Mesendoderm (in vitro differentiated cells): Measurements from ENCODE around the gene KRT3.

Experiments used
- DNase-seq: peaks from one replicate; pipeline ENCODE4 v3.0.0; 2013
- H2AK5ac ChIP-seq: 2 replicates; pipeline ENCODE4 v1.6.1; 2013; ENCODE audit warnings: low read length, inconsistent platforms
- H2BK120ac ChIP-seq: 2 replicates; pipeline ENCODE4 v1.6.1; 2013; ENCODE audit warnings: low read depth, mild to moderate bottlenecking, low read length, moderate library complexity, mixed read lengths
- H2BK15ac ChIP-seq: replicated peaks from 2 replicates; pipeline ENCODE4 v1.6.1; 2013; ENCODE audit warnings: low read depth, mild to moderate bottlenecking, moderate library complexity
- H2BK5ac ChIP-seq: 2 replicates; pipeline ENCODE4 v1.6.1; 2013; ENCODE audit warnings: low read length, inconsistent platforms
- H3K18ac ChIP-seq: 2 replicates; pipeline ENCODE4 v1.6.1; 2013; ENCODE audit warnings: mild to moderate bottlenecking, low read length, mixed read lengths
- H3K23ac ChIP-seq: one replicate; pipeline ENCODE4 v1.6.1; 2013; ENCODE audit warnings: low read length
- H3K27ac ChIP-seq: 2 replicates; pipeline ENCODE4 v1.5.1; 2013; ENCODE audit warnings: low read depth, mild to moderate bottlenecking, inconsistent platforms, low read length, moderate library complexity
- H3K27me3 ChIP-seq: 2 replicates; pipeline ENCODE4 v1.6.1; 2013; ENCODE audit warnings: low read length, control low read depth, mild to moderate bottlenecking, inconsistent platforms; ENCODE audit not compliant: insufficient read depth, poor library complexity
- H3K36me3 ChIP-seq: 2 replicates; pipeline ENCODE4 v1.6.1; 2013; ENCODE audit warnings: low read length, inconsistent platforms; ENCODE audit not compliant: control insufficient read depth, insufficient read depth
- H3K4ac ChIP-seq: one replicate; pipeline ENCODE4 v1.6.1; 2013; ENCODE audit warnings: low read depth, mild to moderate bottlenecking, low read length, moderate library complexity
- H3K4me1 ChIP-seq: 2 replicates; pipeline ENCODE4 v1.6.1; 2013; ENCODE audit warnings: low read depth, low read length, inconsistent platforms; ENCODE audit not compliant: control insufficient read depth
- H3K4me2 ChIP-seq: 2 replicates; pipeline ENCODE4 v1.6.1; 2013; ENCODE audit warnings: low read length
- H3K4me3 ChIP-seq: 2 replicates; pipeline ENCODE4 v1.5.1; 2013; ENCODE audit warnings: mild to moderate bottlenecking, low read length
- H3K56ac ChIP-seq: one replicate; pipeline ENCODE4 v1.6.1; 2013; ENCODE audit warnings: low read length
- H3K79me1 ChIP-seq: 2 replicates; pipeline ENCODE4 v1.6.1; 2013; ENCODE audit warnings: low read length, inconsistent platforms
- H3K79me2 ChIP-seq: 2 replicates; pipeline ENCODE4 v1.6.1; 2013; ENCODE audit warnings: mild to moderate bottlenecking, low read length; ENCODE audit not compliant: control insufficient read depth, insufficient read depth
- H3K9ac ChIP-seq: 2 replicates; pipeline ENCODE4 v1.6.1; 2013; ENCODE audit warnings: low read length, inconsistent platforms
- H4K5ac ChIP-seq: one replicate; pipeline ENCODE4 v1.6.1; 2013; ENCODE audit warnings: low read length
- H4K8ac ChIP-seq: one replicate; pipeline ENCODE4 v1.6.1; 2013; ENCODE audit warnings: low read depth, mild to moderate bottlenecking, control low read depth, low read length, moderate library complexity
- WGBS: extraction: QIAGEN DNeasy Blood & Tissue Kit; methylation state at CpG from one replicate; pipeline ENCODE4 v1.1.7; 2013; ENCODE audit warnings: low lambda C conversion rate, missing lambda C conversion rate; ENCODE audit not compliant: insufficient coverage; ENCODE audit errors: extremely low coverage; 5-methylcytosine and 5-hydroxymethylcytosine counted together

Gene KRT3

DNA sequence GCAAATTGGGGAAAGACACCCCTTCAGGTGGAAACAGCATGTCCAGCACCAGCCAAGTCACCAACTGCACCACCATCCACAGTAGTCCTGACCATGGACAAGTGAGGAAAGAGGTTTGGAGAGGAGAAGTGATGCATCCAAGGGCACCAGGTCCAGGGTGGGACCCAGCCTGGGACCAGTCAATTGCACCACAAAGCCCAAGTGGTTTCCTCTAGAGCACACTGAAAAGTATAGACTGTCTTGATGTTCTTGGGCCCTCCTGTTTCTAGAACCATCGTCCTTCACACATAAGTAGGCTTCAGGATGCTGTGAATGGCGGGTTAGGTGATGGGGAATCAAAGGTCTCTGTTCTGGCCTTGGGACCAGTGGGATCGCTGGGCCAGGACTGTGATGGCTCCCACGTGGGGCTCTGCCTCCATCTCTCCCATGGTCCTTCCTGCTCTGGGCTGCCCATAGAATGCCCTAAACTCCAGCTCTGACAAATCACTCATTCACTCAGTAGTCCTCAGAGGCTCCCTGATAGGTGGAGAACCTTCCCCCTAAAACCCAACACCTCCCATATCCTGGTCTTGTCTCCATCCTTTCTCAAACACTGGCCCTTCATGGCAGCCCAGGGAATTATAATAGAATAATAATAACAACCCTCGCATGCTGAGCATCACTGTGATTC is 29.0 kb upstream of the KRT3 start:
- Histone ChIP-seq H3K56ac (no peak overlapping the region), H3K4me3 (no peak overlapping the region), H2BK120ac (no peak overlapping the region), H3K4me1 (no peaks in the 10 kb centered on the region), H2BK15ac (no peak overlapping the region), H3K4ac (no peak overlapping the region), H2BK5ac (no peak overlapping the region), H4K8ac (no peak overlapping the region), H3K18ac (no peak overlapping the region), H3K79me1 (no peaks in the 10 kb centered on the region), H3K27me3 (no peaks in the 10 kb centered on the region), H2AK5ac (no peak overlapping the region), H3K4me2 (no peak overlapping the region), H3K23ac (no peak overlapping the region), H3K27ac (no peak overlapping the region), H3K36me3 (no peaks in the 10 kb centered on the region), H4K5ac (no peak overlapping the region), H3K79me2 (no peaks in the 10 kb centered on the region), H3K9ac (no peak overlapping the region)
- WGBS: no CpG with 5 or more reads among the region's 5 CpGs
- no peak for DNase-seq

DNA sequence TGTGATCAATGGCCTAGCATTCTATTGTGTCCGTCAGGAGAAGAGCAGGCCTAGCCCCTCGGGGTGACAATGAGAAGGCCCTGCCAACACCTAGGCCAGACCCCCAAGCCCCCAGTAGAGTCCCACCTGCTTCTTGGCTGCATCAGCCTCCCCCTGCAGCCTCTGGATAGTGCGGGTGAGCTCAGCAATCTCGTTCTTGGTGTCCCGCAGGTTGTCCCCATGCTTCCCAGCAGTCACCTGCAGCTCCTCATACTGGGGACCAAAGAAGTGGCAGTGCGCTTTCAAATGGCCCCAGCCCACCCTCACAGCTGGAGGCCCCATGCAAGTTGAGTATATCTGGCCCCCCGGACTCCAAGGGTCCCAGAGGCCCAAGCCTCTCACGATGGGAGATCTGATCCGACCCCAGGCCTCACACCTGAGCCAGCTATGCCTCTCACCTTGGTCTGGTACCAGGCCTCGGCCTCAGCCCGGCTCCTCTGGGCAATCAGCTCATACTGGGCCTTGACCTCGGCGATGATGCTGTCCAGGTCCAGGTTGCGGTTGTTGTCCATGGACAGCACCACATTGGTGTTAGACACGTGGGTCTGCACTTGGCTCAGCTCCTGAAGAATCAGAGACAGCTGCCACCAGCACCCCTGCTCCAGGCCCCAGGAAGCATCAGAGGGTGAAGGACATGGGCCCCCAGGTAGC is 28.0 kb upstream of the KRT3 start:
- no peaks in the 10 kb centered on the region for H3K27me3 ChIP-seq
- no peaks in the 10 kb centered on the region for H3K4me1 ChIP-seq
- no CpG with 5 or more reads among the region's 15 CpGs for WGBS
- H3K4me2 ChIP-seq: no peak overlapping the region
- no peak overlapping the region for H3K9ac ChIP-seq
- no peaks in the 10 kb centered on the region for H3K36me3 ChIP-seq
- no peak overlapping the region for H2BK120ac ChIP-seq
- no peak overlapping the region for H3K56ac ChIP-seq
- no peak overlapping the region for H2BK15ac ChIP-seq
- no peak overlapping the region for H4K8ac ChIP-seq
- no peak overlapping the region for H3K27ac ChIP-seq
- no peak overlapping the region for H2BK5ac ChIP-seq
- no peak overlapping the region for H3K4me3 ChIP-seq
- H3K79me1 ChIP-seq: no peaks in the 10 kb centered on the region
- H3K23ac ChIP-seq: no peak overlapping the region
- H3K79me2 ChIP-seq: no peaks in the 10 kb centered on the region
- no peak overlapping the region for H4K5ac ChIP-seq
- no peak for DNase-seq
- H3K18ac ChIP-seq: no peak overlapping the region
- H3K4ac ChIP-seq: no peak overlapping the region
- no peak overlapping the region for H2AK5ac ChIP-seq

DNA sequence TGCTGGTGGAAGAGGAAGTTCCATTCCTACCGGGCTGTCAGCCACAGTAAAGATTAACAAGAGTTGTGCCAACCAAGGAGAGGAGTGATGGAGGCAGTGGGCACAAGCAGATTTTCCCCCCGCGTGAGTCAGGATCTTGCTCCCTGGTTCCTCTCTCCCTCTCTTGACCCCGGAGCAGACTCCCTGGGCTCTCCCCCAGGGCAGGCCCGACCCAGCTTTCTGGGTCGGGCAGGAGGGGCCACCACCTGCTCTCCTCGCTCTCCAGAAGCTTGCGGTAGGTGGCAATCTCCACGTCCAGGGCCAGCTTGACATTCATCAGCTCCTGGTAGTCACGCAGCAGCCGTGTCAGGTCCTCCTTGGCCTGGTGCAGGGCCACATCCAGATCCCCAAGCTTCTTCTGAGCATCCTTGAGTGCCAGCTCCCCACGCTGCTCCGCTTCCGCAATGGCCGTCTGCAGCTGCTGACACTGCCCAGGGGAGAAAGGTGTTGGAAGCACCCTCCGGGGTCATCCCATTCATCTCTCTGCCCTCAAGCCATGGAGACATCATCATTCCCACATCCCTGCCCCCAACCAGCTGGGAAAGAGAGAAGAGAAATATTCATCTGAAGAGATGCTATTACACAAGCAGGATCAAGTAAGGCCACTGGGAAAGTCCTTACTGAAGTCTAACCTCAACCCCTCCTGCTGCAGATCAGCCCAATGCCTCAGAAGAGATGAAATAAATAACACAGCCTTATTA is 27.0 kb upstream of the KRT3 start:
- Histone ChIP-seq H3K27me3 (no peaks in the 10 kb centered on the region), H3K4me3 (no peak overlapping the region), H2BK15ac (no peak overlapping the region), H3K4me1 (no peaks in the 10 kb centered on the region), H3K36me3 (no peaks in the 10 kb centered on the region), H3K79me2 (no peaks in the 10 kb centered on the region), H3K9ac (no peak overlapping the region), H3K18ac (no peak overlapping the region), H3K4ac (no peak overlapping the region), H4K8ac (no peak overlapping the region), H2BK5ac (no peak overlapping the region), H3K56ac (no peak overlapping the region), H2BK120ac (no peak overlapping the region), H3K79me1 (no peaks in the 10 kb centered on the region), H3K27ac (no peak overlapping the region), H3K4me2 (no peak overlapping the region), H4K5ac (no peak overlapping the region), H3K23ac (no peak overlapping the region), H2AK5ac (no peak overlapping the region)
- DNase-seq: no peak
- no CpG with 5 or more reads among the region's 16 CpGs for WGBS

DNA sequence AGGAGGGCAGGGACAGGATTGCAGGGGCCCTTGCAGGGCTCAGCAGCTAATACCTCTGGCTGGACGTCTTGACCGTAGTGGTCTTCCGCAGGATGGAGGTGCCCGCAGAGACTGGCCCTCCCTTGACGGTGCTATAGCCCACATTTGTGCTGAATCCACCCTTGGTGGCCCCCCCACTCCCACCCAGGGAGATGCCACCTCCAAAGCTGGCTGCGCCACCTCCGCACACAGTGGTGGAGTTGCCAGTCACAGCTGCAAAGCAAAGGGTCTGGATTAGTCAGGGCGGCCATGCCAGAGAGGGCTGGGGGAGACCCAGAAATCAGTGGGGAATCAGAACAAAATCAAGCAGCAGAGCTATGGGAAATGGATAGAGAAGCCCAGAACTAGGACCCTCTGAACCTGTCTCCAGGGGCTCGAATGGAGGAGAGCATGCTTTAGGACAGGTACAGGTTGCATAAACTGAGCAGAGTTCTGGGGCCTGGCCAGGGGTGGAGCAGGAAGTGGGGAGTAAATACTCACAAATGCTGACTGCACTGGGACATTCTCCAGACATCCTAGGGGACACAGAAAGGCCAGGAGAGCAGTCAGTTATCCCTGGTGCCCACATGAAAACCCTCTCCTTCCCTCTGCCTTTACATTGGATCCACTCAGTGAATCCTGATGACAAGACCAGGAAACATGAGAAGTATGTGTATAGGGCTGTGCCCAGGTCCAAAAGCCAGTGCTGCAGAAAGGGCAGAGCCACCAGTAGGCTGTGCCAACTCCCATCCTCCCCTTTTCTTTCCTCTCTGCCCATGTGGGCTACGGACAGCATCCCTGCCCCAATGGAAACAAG is 26.1 kb upstream of the KRT3 start:
- H3K9ac ChIP-seq: no peak overlapping the region

DNA sequence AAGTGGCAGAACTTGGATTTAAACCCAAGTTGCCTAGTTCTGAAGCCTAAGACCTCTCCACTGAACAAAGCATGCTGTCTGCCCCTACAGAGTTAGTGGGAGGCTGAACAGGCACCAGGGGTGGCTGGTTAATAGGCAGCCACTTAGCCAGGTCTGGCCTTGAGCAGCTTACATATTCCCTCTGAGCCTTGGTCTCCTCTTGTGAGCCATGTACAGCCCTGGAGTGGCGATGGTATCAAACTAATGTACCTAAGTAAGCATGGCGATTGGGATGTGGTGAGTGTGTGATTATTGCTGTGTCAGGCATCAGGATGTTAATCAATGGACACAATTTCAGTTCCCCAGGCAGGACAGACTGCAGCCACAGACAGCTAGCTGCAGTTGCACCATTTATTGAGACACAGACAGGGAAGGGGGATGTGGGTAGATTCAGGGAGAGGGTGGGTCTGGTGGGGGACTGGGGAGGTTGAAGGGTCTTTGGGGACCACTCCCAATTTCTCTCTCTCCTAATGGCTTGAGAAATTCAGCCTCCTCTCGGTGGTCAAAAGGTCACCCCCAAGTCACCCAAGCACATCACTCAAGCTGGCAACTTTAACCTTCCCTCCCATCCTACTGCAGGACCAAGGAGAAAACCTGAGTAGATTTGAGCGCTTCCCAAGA is 25.3 kb upstream of the KRT3 start:
- Histone ChIP-seq H3K4ac (no peak overlapping the region), H2BK5ac (no peak overlapping the region), H2AK5ac (no peak overlapping the region), H3K18ac (no peak overlapping the region), H3K79me2 (no peaks in the 10 kb centered on the region), H4K5ac (no peak overlapping the region), H3K9ac (no peak overlapping the region), H2BK15ac (no peak overlapping the region), H3K4me1 (no peaks in the 10 kb centered on the region), H3K27me3 (no peaks in the 10 kb centered on the region), H3K23ac (no peak overlapping the region), H4K8ac (no peak overlapping the region), H3K79me1 (no peaks in the 10 kb centered on the region), H2BK120ac (no peak overlapping the region), H3K27ac (no peak overlapping the region), H3K4me2 (no peak overlapping the region), H3K56ac (no peak overlapping the region), H3K36me3 (no peaks in the 10 kb centered on the region), H3K4me3 (no peak overlapping the region)
- no peak for DNase-seq
- WGBS: no CpG with 5 or more reads among the region's 4 CpGs

More for the DNA sequence above, 26.1 kb upstream of the KRT3 start:
- H3K4ac ChIP-seq: no peak overlapping the region
- no peak overlapping the region for H3K23ac ChIP-seq
- no peak overlapping the region for H4K5ac ChIP-seq
- no peak overlapping the region for H2AK5ac ChIP-seq
- H3K18ac ChIP-seq: no peak overlapping the region
- no peak overlapping the region for H2BK15ac ChIP-seq
- DNase-seq: no peak
- H3K4me1 ChIP-seq: no peaks in the 10 kb centered on the region
- H3K4me2 ChIP-seq: no peak overlapping the region
- no peak overlapping the region for H3K27ac ChIP-seq
- no peak overlapping the region for H4K8ac ChIP-seq
- WGBS: no CpG with 5 or more reads among the region's 10 CpGs
- H3K36me3 ChIP-seq: no peaks in the 10 kb centered on the region
- no peak overlapping the region for H3K4me3 ChIP-seq
- H3K79me2 ChIP-seq: no peaks in the 10 kb centered on the region
- H2BK120ac ChIP-seq: no peak overlapping the region
- H3K79me1 ChIP-seq: no peaks in the 10 kb centered on the region
- no peak overlapping the region for H2BK5ac ChIP-seq
- H3K27me3 ChIP-seq: no peaks in the 10 kb centered on the region
- H3K56ac ChIP-seq: no peak overlapping the region
